Upper lobe of left lung (tissue), 4 donors: ENCODE results near the gene SMOC1.

Experiments
- CTCF ChIP-seq, 6 experiments: fragments of 450-650 bp in 4 of 6; fragments of 200-600 bp in 2 of 6; sonication (generic) in 2 of 6; IDR thresholded peaks; one replicate each; pipeline ENCODE4 v1.5.1; 2016 to 2019; ENCODE audit warnings: antibody characterized with exemption in 6 of 6
- POLR2A ChIP-seq, 4 donors: fragments of 450-650 bp; IDR thresholded peaks; one replicate each; pipeline ENCODE4 v1.5.1; 2016 to 2017; ENCODE audit warnings: antibody characterized with exemption in 4 of 4, mild to moderate bottlenecking in 2 of 4

- TF ChIP-seq POLR2A (IDR thresholded peaks at IDR 0.05) (no peak), CTCF (IDR thresholded peaks at IDR 0.05) (no peak)
These were observed 200.9 kb downstream of the SMOC1 start for GRCh38 chr14:70080076-70080475.
